A549 (cell line): ENCODE measurements around the gene CAMSAP1. TPM values are rescaled to one million over a fixed set of nuclear protein-coding genes. Genes with fewer than 3 reads are reported as not detected.

Source experiments
- ATAC-seq, 2 experiments: fragments of 200-7000 bp in 1 of 2; fragments of >200 bp in 1 of 2; cut with Nextera tagmentation in 1 of 2; cut with Tn5 transposase in 1 of 2; 3 replicates each; pipeline versions ENCODE4 v1.8.0 to v1.9.1; 2018 to 2020; ENCODE audit warnings: mild to moderate bottlenecking in 1 of 2, moderate library complexity in 1 of 2
- CTCF ChIA-PET: fragments of 300-600 bp; sonication (Branson Sonifier 250); formaldehyde crosslinking; extraction: SDS; loops from one replicate; lab custom pipeline; 2021; ENCODE audit warnings: antibody characterized with exemption, inconsistent platforms; lab: Yijun Ruan, JAX
- POLR2A ChIA-PET: fragments of 350-600 bp; formaldehyde crosslinking; extraction: SDS; loops from one replicate; lab custom pipeline; 2021; ENCODE audit warnings: antibody characterized with exemption, inconsistent platforms; lab: Yijun Ruan, JAX
- DNase-seq, 2 experiments: peaks; one replicate each; pipeline versions ENCODE4 v3.0.0 to v3.0.0-alpha.2; 2011 to 2016; ENCODE audit warnings: low read depth in 1 of 2, low spot score in 1 of 2
- FAIRE-seq: peaks from 2 replicates; lab custom pipeline; 2011; peaks lifted over from hg19 to GRCh38; lab: Jason Lieb, UNC
- H3K27ac ChIP-seq, 2 experiments: fragments of >200 bp; sonication (Bioruptor Twin); formaldehyde crosslinking; 3 replicates each; pipeline ENCODE4 v1.5.1; 2016 to 2017
- H3K4me1 ChIP-seq: fragments of >200 bp; sonication (Bioruptor Twin); formaldehyde crosslinking; 3 replicates; pipeline ENCODE4 v1.6.1; 2016
- H3K4me2 ChIP-seq: fragments of >200 bp; sonication (Bioruptor Twin); formaldehyde crosslinking; 3 replicates; pipeline ENCODE4 v1.6.1; 2016
- H3K4me3 ChIP-seq: fragments of >200 bp; sonication (Bioruptor Twin); formaldehyde crosslinking; 3 replicates; pipeline ENCODE4 v1.5.1; 2016
- H3K9me3 ChIP-seq: fragments of >200 bp; sonication (Bioruptor Twin); formaldehyde crosslinking; 3 replicates; pipeline ENCODE4 v1.6.1; 2016
- BCL3 ChIP-seq: fragments of >200 bp; sonication (Bioruptor Twin); formaldehyde crosslinking; IDR thresholded peaks from 3 replicates; pipeline ENCODE4 v1.6.1; 2016
- BHLHE40 ChIP-seq: IDR thresholded peaks from 2 replicates; pipeline ENCODE4 v1.6.1; 2012; ENCODE audit warnings: low read depth, low read length, inconsistent platforms
- CBX8 ChIP-seq: fragments of 200-600 bp; sonication (generic); IDR thresholded peaks from 2 replicates; pipeline ENCODE4 v1.6.1; 2016
- CEBPB ChIP-seq, 2 experiments: fragments of >200 bp in 1 of 2; sonication (Bioruptor Twin) in 1 of 2; formaldehyde crosslinking in 1 of 2; IDR thresholded peaks; 2 replicates each; pipeline ENCODE4 v1.6.1; 2012 to 2016
- CHD4 ChIP-seq: fragments of 200-600 bp; sonication (generic); IDR thresholded peaks from 2 replicates; pipeline ENCODE4 v1.6.1; 2016; ENCODE audit warnings: antibody characterized with exemption, mild to moderate bottlenecking, borderline replicate concordance
- E2F6 ChIP-seq: IDR thresholded peaks from 2 replicates; pipeline ENCODE4 v1.6.1; 2012; ENCODE audit warnings: low read depth, borderline replicate concordance
- EHF ChIP-seq: fragments of 250-450 bp; sonication (Bioruptor Pico); IDR thresholded peaks from 2 replicates; pipeline ENCODE4 v1.5.0; 2020; ENCODE audit warnings: mild to moderate bottlenecking
- ELK1 ChIP-seq: fragments of 150-350 bp; IDR thresholded peaks from 2 replicates; pipeline ENCODE4 v1.6.1; 2014; ENCODE audit warnings: low read depth, mild to moderate bottlenecking, low read length
- FOSL2 ChIP-seq, 2 experiments: fragments of 450-650 bp in 1 of 2; fragments of >200 bp in 1 of 2; sonication (Bioruptor Twin) in 1 of 2; formaldehyde crosslinking; IDR thresholded peaks; 2 replicates each; pipeline versions ENCODE4 v1.5.0 to v1.6.1; 2016 to 2020; ENCODE audit warnings: mild to moderate bottlenecking in 1 of 2, moderate library complexity in 1 of 2
- HDAC2 ChIP-seq: fragments of 200-600 bp; sonication (generic); IDR thresholded peaks from 2 replicates; pipeline ENCODE4 v1.6.1; 2016
- HOXA7 ChIP-seq: fragments of 250-450 bp; sonication (Bioruptor Pico); IDR thresholded peaks from 2 replicates; pipeline ENCODE4 v1.5.0; 2020; ENCODE audit warnings: mild to moderate bottlenecking, moderate library complexity
- HOXB13 ChIP-seq: fragments of 250-450 bp; sonication (Bioruptor Pico); IDR thresholded peaks from 2 replicates; pipeline ENCODE4 v1.5.0; 2020; ENCODE audit warnings: low read depth, mild to moderate bottlenecking, moderate library complexity
- JUNB ChIP-seq: fragments of >200 bp; sonication (Bioruptor Twin); formaldehyde crosslinking; IDR thresholded peaks from 2 replicates; pipeline ENCODE4 v1.6.1; 2016
- KDM1A ChIP-seq: fragments of 200-600 bp; sonication (generic); IDR thresholded peaks from 2 replicates; pipeline ENCODE4 v1.6.1; 2016; ENCODE audit warnings: low read depth, mild to moderate bottlenecking
- KDM5A ChIP-seq: fragments of 200-600 bp; sonication (generic); IDR thresholded peaks from 2 replicates; pipeline ENCODE4 v1.6.1; 2016; ENCODE audit warnings: antibody characterized with exemption, mild to moderate bottlenecking
- MAFK ChIP-seq: fragments of 450-650 bp; IDR thresholded peaks from 2 replicates; pipeline ENCODE4 v1.6.1; 2014; ENCODE audit not compliant: partially characterized antibody
- MAX ChIP-seq: IDR thresholded peaks from 2 replicates; pipeline ENCODE4 v1.6.1; 2012
- MAZ ChIP-seq: fragments of 150-350 bp; IDR thresholded peaks from 2 replicates; pipeline ENCODE4 v1.6.1; 2014; ENCODE audit warnings: antibody characterized with exemption, low read depth, low read length, borderline replicate concordance
- MYC ChIP-seq: IDR thresholded peaks from 2 replicates; pipeline ENCODE4 v1.6.1; 2012; ENCODE audit warnings: mild to moderate bottlenecking, inconsistent platforms, low read length, improper control_type of control experiment, borderline replicate concordance
- NFE2L2 ChIP-seq: fragments of 150-350 bp; conservative IDR thresholded peaks from 2 replicates; pipeline ENCODE4 v1.6.1; 2014; ENCODE audit warnings: low read length
- NR3C1 ChIP-seq: fragments of >200 bp; sonication (Bioruptor Twin); formaldehyde crosslinking; IDR thresholded peaks from 3 replicates; pipeline ENCODE4 v1.6.1; 2017
- PBX3 ChIP-seq: IDR thresholded peaks from 2 replicates; pipeline ENCODE4 v1.6.1; 2012
- POLR2A ChIP-seq: IDR thresholded peaks from 2 replicates; pipeline ENCODE4 v1.6.1; 2012; ENCODE audit warnings: mild to moderate bottlenecking, low read length
- POLR2AphosphoS2 ChIP-seq: conservative IDR thresholded peaks from 2 replicates; pipeline ENCODE4 v1.6.1; 2012; ENCODE audit warnings: low read length, improper control_type of control experiment, inconsistent platforms
- RAD21 ChIP-seq, 2 experiments: fragments of >200 bp in 1 of 2; sonication (Bioruptor Twin) in 1 of 2; formaldehyde crosslinking in 1 of 2; IDR thresholded peaks in 1 of 2; conservative IDR thresholded peaks in 1 of 2; 2 replicates in 1 of 2; 3 replicates in 1 of 2; pipeline ENCODE4 v1.6.1; 2012 to 2018; ENCODE audit warnings: inconsistent platforms in 1 of 2
- RFX5 ChIP-seq: fragments of 450-650 bp; IDR thresholded peaks from 2 replicates; pipeline ENCODE4 v1.7.1; 2014; ENCODE audit warnings: antibody characterized with exemption, mild to moderate bottlenecking, moderate library complexity
- USF2 ChIP-seq: fragments of 450-650 bp; IDR thresholded peaks from 2 replicates; pipeline ENCODE4 v1.6.1; 2014; ENCODE audit warnings: antibody characterized with exemption
- ZC3H11A ChIP-seq: fragments of 450-650 bp; IDR thresholded peaks from 2 replicates; pipeline ENCODE4 v1.6.1; 2014; ENCODE audit warnings: antibody characterized with exemption, mild to moderate bottlenecking
- WGBS: methylation state at CpG from one replicate; pipeline ENCODE4 v1.1.6; 2017; ENCODE audit errors: missing lambda C conversion rate; 5-methylcytosine and 5-hydroxymethylcytosine counted together
- polyA plus RNA-seq, 4 experiments: library from polyadenylated mRNA; depleted of rRNA in 3 of 4; stranded (reverse); fragments of >200 nt; fragmentation: RNase III in 1 of 4; extraction: RNeasy Plus Mini Kit Qiagen cat#74134 plus additional on column Dnase treatment in 1 of 4; gene quantifications; 2 replicates in 3 of 4; 3 replicates in 1 of 4; pipeline ENCODE4 v1.2.3, GENCODE V29; 2011 to 2017

The CAMSAP1 gene
- polyA plus RNA-seq, 2 of the 4 experiments (the other 2 are of a cell fraction): 8.6 to 15.0 TPM

- 78% methylated on average over 3 of the region's 3 CpGs for WGBS
- POLR2A ChIA-PET: no interaction called here
- Histone ChIP-seq H3K4me1 (peaks cover 16% of the 10 kb centered on the region), H3K4me3 (no peak overlapping the region)
- FAIRE-seq: no peak
- no peak for DNase-seq
- no peak for ATAC-seq
- TF ChIP-seq MYC (no peak), PBX3 (no peak), RAD21 (conservative IDR thresholded peaks at IDR 0.05 in 1 of 2, IDR thresholded peaks at IDR 0.05 in 1 of 2) (no peak), E2F6 (no peak), FOSL2 (IDR thresholded peaks at IDR 0.05) (no peak), FOSL2 (CRISPR knock-in tag; IDR thresholded peaks at IDR 0.05) (no peak), ZC3H11A (no peak), HOXA7 (CRISPR knock-in tag) (no peak), ELK1 (no peak), NR3C1 (no peak), RFX5 (no peak), JUNB (no peak), BCL3 (no peak), BHLHE40 (no peak), CEBPB (IDR thresholded peaks at IDR 0.05) (no peak), HOXB13 (CRISPR knock-in tag) (no peak)
- TF ChIP-seq, all 56 proteins: peak for 0
- H3K27ac ChIP-seq: no peak overlapping the region
- CTCF ChIA-PET: no interaction called here
- H3K4me2 ChIP-seq: no peak overlapping the region
- peaks cover 9% of the 10 kb centered on the region for H3K9me3 ChIP-seq
These were observed 4.0 kb downstream of the CAMSAP1 start for GRCh38 chr9:135903358-135903656.

GRCh38 chr9:135902655-135903357 lies 4.5 kb downstream of the CAMSAP1 start:
- no peak for TF ChIP-seq POLR2AphosphoS2
- TF ChIP-seq MAFK: peak; percentile 54
- TF ChIP-seq, all 56 proteins: peak for 1
- ChIA-PET POLR2A (no interaction called here), CTCF (no interaction called here)
- no peak overlapping the region for H3K4me2 ChIP-seq
- DNase-seq (no peak), FAIRE-seq (no peak), ATAC-seq (no peak)
- H3K9me3 ChIP-seq: peaks cover 10% of the 10 kb centered on the region
- H3K4me3 ChIP-seq: no peak overlapping the region
- no peak overlapping the region for H3K27ac ChIP-seq
- H3K4me1 ChIP-seq: peaks cover 15% of the 10 kb centered on the region
- 94% methylated on average over 11 of the region's 12 CpGs for WGBS

GRCh38 chr9:135901826-135902225 lies 5.5 kb downstream of the CAMSAP1 start:
- no peak for TF ChIP-seq MAZ
- TF ChIP-seq CHD4: no peak
- no peak for TF ChIP-seq HOXB13 (CRISPR knock-in tag)
- TF ChIP-seq EHF (CRISPR knock-in tag): no peak
- TF ChIP-seq HDAC2: no peak
- TF ChIP-seq USF2: no peak
- TF ChIP-seq MAX: no peak
- TF ChIP-seq KDM1A: no peak
- no peak for TF ChIP-seq NFE2L2
- TF ChIP-seq KDM5A: no peak
- no peak for TF ChIP-seq POLR2A
- no peak for TF ChIP-seq CBX8
- no peak for FAIRE-seq
- ChIA-PET POLR2A (no interaction called here), CTCF (no interaction called here)
- ATAC-seq: no peak
- 76% methylated on average over 2 of the region's 2 CpGs for WGBS
- peaks cover 15% of the 10 kb centered on the region for H3K4me1 ChIP-seq
- peaks cover 10% of the 10 kb centered on the region for H3K9me3 ChIP-seq
- no peak overlapping the region for H3K4me3 ChIP-seq
- H3K4me2 ChIP-seq: no peak overlapping the region
- no peak overlapping the region for H3K27ac ChIP-seq
- DNase-seq: no peak
